Germinal center (tissue), 1 donor: ENCODE results near the gene SENP1.

Source experiments
- DNase-seq: peaks from one replicate; pipeline ENCODE4 v3.0.0; 2012; ENCODE audit warnings: mixed read lengths, low spot score

Gene SENP1

GRCh38 chr12:47999816-48000215, 106.1 kb downstream of the SENP1 start:
- DNase-seq = no peak

GRCh38 chr12:47997321-47997720, 108.6 kb downstream of the SENP1 start:
- DNase-seq = no peak

- no peak for DNase-seq
These were observed 109.9 kb downstream of the SENP1 start for GRCh38 chr12:47995981-47996401.

GRCh38 chr12:47993491-47993890, 112.4 kb downstream of the SENP1 start:
- DNase-seq = no peak
